NCI-H1105 treated with DMSO at 0.1 percent for 48 hours (cell line): ENCODE data around the gene EYA3.
A peak's percentile ranks its signal among the peaks of the same experiment; 100 is the strongest.

Source experiments
- DNase-seq: peaks from one replicate; lab custom pipeline; 2025; lab: John Stamatoyannopoulos, UW

Gene EYA3

DNA sequence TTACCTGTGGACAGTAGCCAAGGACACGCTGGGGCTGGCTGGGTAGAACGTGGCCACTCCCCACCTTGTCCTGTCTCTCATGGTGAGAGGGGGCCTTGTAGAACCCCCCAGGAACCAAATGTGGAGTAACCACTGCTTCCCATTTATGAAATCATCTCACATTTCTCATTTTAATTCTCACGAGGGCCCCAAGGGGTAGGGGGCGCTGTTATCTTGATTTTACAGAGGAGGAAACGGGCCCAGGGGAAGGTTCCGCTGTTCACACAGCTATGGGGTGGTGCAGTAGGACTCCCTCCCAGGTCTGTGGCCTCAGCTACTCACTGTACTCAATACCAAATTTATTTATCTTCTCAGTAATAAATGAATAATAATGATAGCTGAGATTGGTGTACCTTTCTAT is 148.1 kb downstream of the EYA3 start:
- DNase-seq = no peak

DNA sequence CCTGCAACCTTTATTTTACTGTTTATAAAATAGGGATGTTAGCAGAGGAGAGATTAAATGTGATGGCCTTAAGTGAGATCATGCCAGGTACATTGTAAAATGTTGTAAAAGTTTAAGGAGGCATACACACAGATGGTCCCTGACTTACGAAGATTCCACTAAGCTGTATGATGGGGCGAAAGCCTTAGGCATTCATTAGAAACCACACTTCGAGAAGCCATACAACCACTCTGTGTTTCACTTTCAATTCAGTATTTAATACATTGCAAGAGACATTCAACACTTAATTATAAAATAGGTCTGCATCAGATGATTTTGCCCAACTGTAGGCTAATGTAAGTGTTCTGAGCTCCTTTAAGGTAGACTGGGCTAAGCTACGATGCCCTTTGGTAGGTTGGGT is 149.9 kb downstream of the EYA3 start:
- DNase-seq = no peak

DNA sequence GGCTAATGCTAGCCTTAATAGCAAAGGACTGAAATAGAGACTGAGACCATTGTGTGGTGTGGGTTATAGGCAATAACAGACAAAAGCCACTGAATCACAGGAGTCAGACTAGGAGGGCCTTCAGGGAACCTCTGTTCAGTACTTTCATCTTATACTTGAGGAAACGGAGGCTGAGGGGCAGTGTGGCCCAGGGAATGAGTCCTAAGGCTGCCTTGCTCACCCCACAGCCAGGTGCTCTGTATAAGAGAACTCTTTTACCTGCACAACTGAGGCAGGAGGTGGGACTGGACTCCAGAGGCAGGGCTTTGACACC is 150.9 kb downstream of the EYA3 start:
- DNase-seq = no peak

DNA sequence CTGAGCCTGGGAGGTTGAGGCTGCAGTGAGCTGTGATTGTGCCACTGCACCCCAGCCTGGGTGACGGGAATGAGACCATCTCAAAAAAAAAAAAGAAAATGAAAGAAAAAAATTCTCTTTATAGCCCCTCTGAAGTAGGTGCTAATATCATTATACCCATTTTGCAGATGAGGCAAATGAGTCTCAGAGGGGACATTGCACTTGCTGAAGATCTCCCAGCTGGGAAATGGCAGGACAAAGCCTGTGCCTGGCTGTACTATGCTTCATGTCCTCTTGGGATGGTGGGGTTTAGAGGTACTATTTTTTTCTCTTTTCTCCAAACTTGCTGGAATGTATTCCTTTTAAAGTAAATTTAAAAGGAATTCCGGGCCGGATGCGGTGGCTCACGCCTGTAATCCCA is 152.0 kb downstream of the EYA3 start:
- no peak for DNase-seq

DNA sequence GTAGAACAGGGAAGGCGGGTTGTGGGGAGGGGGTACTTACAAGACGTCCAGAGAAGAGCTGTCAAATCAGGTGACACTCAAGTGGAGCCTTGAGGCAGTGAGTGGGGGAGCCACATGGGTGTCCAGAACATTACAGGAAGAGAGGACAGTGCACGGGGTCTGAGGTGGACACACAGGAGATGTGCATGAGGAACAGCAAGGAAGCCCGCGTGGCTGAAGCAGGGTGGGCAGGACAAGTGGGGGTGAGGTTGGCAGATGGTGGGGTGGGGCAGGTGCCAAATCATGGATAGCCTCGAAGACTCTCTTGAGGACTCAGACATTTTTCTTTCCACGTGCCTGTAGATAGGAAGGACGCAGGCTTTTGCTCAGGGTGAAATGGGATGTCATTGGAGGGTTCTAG is 152.7 kb downstream of the EYA3 start:
- no peak for DNase-seq

DNA sequence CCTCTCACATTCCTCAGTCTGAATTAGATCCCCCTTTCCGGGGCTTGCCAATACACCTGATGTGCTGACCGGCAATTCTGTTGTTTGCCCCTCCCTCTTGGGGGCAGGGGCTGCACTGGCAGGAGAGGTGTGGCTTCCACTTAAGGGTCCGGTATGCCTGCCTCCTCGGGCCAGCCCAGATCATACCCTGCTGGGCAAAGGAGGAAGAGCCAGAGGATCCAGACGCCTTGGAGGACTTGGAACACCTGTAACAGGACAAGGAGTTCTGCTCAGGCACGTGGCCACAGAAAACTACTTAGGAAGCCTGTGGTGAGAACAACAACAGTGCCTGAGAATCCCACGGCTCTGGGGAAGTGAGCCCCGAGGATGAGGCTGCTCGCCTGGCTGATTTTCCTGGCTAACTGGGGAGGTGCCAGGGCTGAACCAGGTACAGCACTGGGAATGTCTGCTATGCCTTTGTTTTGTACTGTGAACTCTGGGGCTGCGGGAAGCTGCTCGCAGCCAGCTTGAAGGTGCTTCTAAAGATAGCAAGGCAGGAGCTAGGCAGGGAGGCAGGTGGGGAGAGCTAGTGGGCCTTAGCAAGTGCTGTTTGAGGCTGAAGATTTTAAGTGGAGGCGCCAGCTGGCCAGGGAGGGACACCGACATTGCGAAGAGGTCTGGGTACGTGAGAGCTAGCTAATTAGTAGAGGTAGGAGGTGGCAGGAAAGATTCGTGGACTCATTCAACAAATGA is 153.4 kb downstream of the EYA3 start, which contains the start of gene SMPDL3B:
Gene SMPDL3B (plus strand): TSS at position 183 of the 732 bp plus-strand sequence. CDS start 184 bp downstream, at position 367.
- DNase-seq = peak; percentile 40

DNA sequence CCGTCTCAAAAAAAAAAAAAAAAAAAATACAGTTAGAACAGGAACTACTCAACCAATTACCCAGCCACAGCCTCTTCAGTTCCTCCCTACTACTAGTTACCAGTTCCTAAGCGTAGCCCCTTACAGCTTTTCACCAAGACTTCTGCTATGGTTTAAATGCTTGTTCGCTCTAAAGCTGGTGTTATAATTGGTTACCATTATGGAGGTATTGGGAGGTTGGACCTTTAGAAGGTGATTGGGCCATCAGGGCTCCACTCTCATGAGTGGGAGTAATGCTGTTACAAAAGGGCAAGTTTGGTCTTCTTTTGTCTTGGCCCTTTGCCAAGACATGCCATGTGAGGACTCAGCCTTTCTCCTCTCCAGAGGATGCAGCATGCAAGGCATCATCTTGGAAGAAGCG is 156.7 kb downstream of the EYA3 start:
- no peak for DNase-seq

DNA sequence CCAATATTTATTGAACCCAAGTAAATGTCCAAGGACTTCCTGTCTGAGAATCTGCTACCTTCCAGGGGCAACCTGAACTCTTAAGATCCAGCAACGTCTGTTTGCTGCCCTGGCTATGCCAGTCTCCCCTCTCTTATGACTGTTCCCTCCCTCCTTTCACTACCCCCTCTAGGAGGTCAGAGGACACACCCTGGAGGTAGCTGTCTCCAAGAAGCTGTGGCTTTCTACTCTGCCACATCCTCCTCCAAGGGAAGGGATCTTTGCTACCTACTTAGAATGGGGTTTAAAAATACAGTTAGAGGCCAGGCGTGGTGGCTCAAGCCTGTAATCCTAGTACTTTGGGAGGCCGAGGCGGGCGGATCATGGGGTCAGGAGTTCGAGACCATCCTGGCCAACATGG is 157.2 kb downstream of the EYA3 start:
- DNase-seq = no peak

DNA sequence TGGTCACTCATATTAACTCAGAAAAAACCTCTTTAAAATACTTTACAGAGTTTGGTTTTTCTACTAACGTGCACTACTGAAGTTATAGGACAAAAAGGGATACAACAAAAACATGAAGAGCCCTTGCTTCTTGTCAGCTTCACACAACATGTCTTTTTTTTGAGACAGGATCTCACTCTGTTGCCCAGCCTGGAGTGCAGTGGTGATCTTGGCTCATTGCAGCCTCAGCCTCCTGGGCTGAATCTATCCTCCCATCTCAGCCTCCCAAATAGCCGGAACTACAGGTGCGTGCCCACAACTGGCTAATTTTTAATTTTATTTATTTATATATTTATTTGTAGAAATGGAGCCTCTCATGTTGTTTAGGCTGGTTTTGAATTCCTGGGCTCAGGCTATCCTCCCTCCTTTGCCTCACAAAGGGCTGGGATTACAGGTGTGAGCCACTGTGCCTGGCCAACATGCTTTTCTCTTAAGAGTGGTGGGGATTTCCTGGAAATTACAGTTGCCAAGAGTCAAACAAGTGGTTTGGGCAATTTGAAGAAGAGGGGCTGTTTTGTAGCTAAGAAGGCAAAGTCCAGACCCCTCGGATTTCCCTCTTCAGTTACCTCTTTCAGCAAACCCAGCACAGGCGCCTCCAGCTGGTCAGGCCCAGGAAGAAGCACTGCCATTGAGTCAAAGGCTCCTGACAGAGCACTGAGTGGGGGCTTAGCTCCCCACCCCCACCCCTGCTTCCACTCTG is 160.0 kb downstream of the EYA3 start:
- no peak for DNase-seq

DNA sequence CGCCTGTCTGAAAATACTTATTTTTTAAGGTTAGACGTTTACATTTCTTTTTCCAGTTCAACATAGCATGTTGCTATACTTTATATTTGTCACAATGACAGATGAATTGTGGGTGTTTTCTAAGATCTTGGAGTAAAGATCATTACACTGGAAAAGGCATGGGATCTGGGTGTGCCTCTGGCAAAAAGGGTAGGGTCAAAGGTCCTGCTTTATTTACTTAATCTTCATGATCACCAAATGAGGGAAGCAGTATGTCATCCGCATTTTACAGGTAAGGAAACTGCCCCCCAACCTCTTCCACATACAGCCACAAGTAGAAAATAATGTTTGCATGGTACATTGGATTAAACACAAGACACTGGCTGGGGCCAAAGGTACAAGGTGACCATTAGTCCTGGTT is 166.1 kb downstream of the EYA3 start:
- DNase-seq = no peak
